Uterus (tissue), 4 donors: ENCODE results near the gene PER2. TPM values are rescaled to one million over a fixed set of nuclear protein-coding genes. Genes with fewer than 3 reads are reported as not detected.
A peak's percentile ranks its signal among the peaks of the same experiment; 100 is the strongest.

Experiments used
- DNase-seq, 2 donors: peaks; one replicate each; pipeline ENCODE4 v3.0.0-alpha.2; 2019 to 2020
- H3K27ac ChIP-seq, 2 donors: fragments of 200-600 bp; sonication (generic); 1 replicate in 1 of 2; 2 replicates in 1 of 2; pipeline ENCODE4 v1.5.1; 2016 to 2018
- H3K27me3 ChIP-seq, 2 donors: fragments of 200-600 bp; sonication (generic); one replicate each; pipeline ENCODE4 v1.5.1; 2018 to 2019; ENCODE audit warnings: control low read depth in 1 of 2
- H3K36me3 ChIP-seq, 2 donors: fragments of 200-600 bp; sonication (generic); one replicate each; pipeline ENCODE4 v1.5.1; 2019; ENCODE audit warnings: control low read depth in 1 of 2
- H3K4me1 ChIP-seq, 2 donors: fragments of 200-600 bp; sonication (generic); one replicate each; pipeline ENCODE4 v1.5.1; 2018 to 2019; ENCODE audit warnings: control low read depth in 1 of 2
- H3K4me3 ChIP-seq, 2 donors: fragments of 200-600 bp; sonication (generic); 1 replicate in 1 of 2; 2 replicates in 1 of 2; pipeline ENCODE4 v1.5.1; 2018 to 2019; ENCODE audit warnings: mild to moderate bottlenecking in 1 of 2
- H3K9me3 ChIP-seq, 2 donors: fragments of 200-600 bp; sonication (generic); one replicate each; pipeline ENCODE4 v1.5.1; 2019; ENCODE audit warnings: control low read depth in 1 of 2
- CTCF ChIP-seq, 4 experiments: fragments of 200-600 bp in 2 of 4; fragments of 450-650 bp in 2 of 4; sonication (generic) in 2 of 4; IDR thresholded peaks; one replicate each; pipeline ENCODE4 v1.5.1; 2016 to 2019; ENCODE audit warnings: antibody characterized with exemption in 4 of 4, mild to moderate bottlenecking in 2 of 4, moderate library complexity in 1 of 4
- POLR2A ChIP-seq, 2 donors: fragments of 450-650 bp; IDR thresholded peaks; one replicate each; pipeline ENCODE4 v1.6.1; 2016; ENCODE audit warnings: antibody characterized with exemption in 2 of 2, mild to moderate bottlenecking in 1 of 2, moderate library complexity in 1 of 2
- intact Hi-C: fragments of 100-400 bp; cut with DNase I; formaldehyde crosslinking; loops from one replicate; pipeline ENCODE4 v1.15.1; 2023; ENCODE audit warnings: low total_unique reads
- total RNA-seq, 4 donors: library from RNA; depleted of rRNA in 3 of 4; stranded (reverse); fragments of >200 nt in 3 of 4; gene quantifications; one replicate each; pipeline versions ENCODE4 v1.1.0 to v1.2.4, GENCODE V29; 2014 to 2023
- donor health status: DM: yes; HTN: yes; CAD: no.

PER2 gene
- total RNA-seq, 4 donors from 2014 or later: 2.9 to 40.9 (median 19.9) TPM

- Histone ChIP-seq H3K27me3 (no peaks in the 10 kb centered on the region), H3K4me1 (no peaks in the 10 kb centered on the region), H3K4me3 (no peak overlapping the region), H3K27ac (peak overlapping the region; percentile 64 to 78), H3K9me3 (no peaks in the 10 kb centered on the region), H3K36me3 (no peaks in the 10 kb centered on the region)
- peak in 1 of 2 donors; percentile 12 for TF ChIP-seq POLR2A (IDR thresholded peaks at IDR 0.05)
- TF ChIP-seq CTCF (IDR thresholded peaks at IDR 0.05): peak; percentile 76 to 91 (median 86)
- peak; percentile 93 to 95 for DNase-seq
- intact Hi-C loops: loop anchor here (2.0 to 10.0 kb wide), 2 partner anchors 59 to 407 kb away; partner anchors contain the start of gene ILKAP
These were observed 25.0 kb downstream of the PER2 start for GRCh38 chr2:238263204-238264071.

GRCh38 chr2:238262496-238263122, 25.8 kb downstream of the PER2 start:
- no peaks in the 10 kb centered on the region for H3K4me1 ChIP-seq
- no peak for DNase-seq

GRCh38 chr2:238261718-238262375, 26.6 kb downstream of the PER2 start:
- Histone ChIP-seq H3K27me3 (no peaks in the 10 kb centered on the region), H3K9me3 (no peaks in the 10 kb centered on the region), H3K36me3 (no peaks in the 10 kb centered on the region), H3K4me3 (no peak overlapping the region), H3K4me1 (no peaks in the 10 kb centered on the region), H3K27ac (peak overlapping the region in 1 of 2 donors; percentile 78)
- no peak for DNase-seq
- intact Hi-C loops: loop anchor here (2.0 to 10.0 kb wide), 2 partner anchors 57 to 405 kb away; partner anchors contain the start of gene ILKAP
- TF ChIP-seq CTCF (IDR thresholded peaks at IDR 0.05) (no peak), POLR2A (IDR thresholded peaks at IDR 0.05) (no peak)

More at GRCh38 chr2:238262496-238263122, 25.8 kb downstream of the PER2 start:
- H3K4me3 ChIP-seq: no peak overlapping the region
- H3K9me3 ChIP-seq: no peaks in the 10 kb centered on the region
- TF ChIP-seq CTCF (IDR thresholded peaks at IDR 0.05): no peak
- TF ChIP-seq POLR2A (IDR thresholded peaks at IDR 0.05): no peak
- H3K27ac ChIP-seq: peak overlapping the region; percentile 64 to 78
- no peaks in the 10 kb centered on the region for H3K36me3 ChIP-seq
- no peaks in the 10 kb centered on the region for H3K27me3 ChIP-seq
- intact Hi-C loops: loop anchor here (2.0 to 10.0 kb wide), 2 partner anchors 58 to 406 kb away; partner anchors contain the start of gene ILKAP

GRCh38 chr2:238260883-238261282, 27.5 kb downstream of the PER2 start:
- no peak overlapping the region for H3K4me3 ChIP-seq
- no peaks in the 10 kb centered on the region for H3K9me3 ChIP-seq
- H3K27ac ChIP-seq: no peak overlapping the region
- H3K4me1 ChIP-seq: no peaks in the 10 kb centered on the region
- H3K27me3 ChIP-seq: no peaks in the 10 kb centered on the region
- no peak for TF ChIP-seq POLR2A (IDR thresholded peaks at IDR 0.05)
- TF ChIP-seq CTCF (IDR thresholded peaks at IDR 0.05): no peak
- intact Hi-C loops: loop anchor here (10.0 kb wide), 1 partner anchor 56 kb away; the partner anchor contains the start of gene ILKAP
- DNase-seq: no peak
- H3K36me3 ChIP-seq: no peaks in the 10 kb centered on the region
